ENCODE data around the gene ITCH.
"Not testable (repeated sequence)": the region's sequence is repeated elsewhere in the genome, so short reads cannot be mapped to it uniquely, and the experiment has no call there.

ITCH gene

DNA sequence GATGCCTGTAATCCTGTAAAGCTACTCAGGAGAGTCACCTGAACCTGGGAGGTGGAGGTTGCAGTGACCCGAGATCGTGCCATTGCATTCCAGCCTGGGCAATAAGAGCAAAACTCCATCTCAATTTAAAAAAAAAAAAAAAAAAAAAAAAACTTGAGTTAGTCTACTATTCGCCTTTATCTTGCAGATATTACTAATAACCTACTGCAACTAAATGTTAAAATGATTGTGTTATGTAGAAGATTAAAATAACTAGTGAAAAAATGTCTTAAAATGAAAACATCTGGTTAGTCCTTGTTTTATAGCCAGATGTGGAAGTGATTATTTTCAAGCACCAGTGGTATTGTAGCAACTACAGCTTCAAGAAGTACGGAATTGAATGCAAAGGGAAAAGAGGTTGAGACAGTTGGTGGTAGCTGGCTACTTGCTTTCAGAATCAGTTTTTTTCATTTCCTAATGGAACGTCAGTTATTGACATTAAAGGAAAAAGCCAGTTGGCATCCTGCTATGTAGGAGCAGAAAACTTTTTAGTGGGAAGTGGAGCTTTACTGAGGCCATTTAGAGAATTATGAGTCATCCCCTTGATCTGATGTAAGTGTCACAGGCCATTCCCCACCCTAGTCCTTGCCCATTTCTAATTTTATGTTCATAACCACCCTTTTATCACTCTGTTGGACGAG, 109.3 kb downstream of the ITCH start:
- DNase-seq: no peak

DNA sequence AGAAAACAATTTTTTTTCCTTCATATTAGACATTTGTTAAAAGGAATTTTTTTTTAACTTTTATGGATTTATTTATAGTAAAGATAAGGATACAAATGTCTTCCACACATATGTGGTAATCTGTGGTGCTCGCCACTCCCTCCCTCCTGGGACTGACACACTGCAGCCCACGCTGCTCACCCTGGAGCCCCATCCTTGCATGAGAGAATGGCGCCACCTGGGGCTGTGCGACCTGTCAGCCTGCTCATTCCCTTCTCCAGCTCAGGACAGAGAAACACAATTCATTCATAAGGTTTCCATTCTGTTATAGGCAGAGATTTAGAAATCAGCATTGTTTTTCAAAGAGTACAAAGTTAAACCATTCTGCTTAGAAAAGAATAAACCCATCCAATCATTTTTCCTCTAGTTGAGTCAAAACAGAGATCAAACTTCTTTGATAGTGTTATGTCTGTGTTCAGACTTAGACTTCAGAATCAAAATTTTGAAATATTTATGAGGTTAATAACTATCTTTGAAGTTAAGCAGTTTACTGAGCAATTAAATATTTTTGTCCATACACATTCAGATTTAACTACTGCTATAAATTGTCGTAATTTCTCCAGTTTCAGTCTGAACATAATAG, 110.3 kb downstream of the ITCH start:
- no peak for DNase-seq

DNA sequence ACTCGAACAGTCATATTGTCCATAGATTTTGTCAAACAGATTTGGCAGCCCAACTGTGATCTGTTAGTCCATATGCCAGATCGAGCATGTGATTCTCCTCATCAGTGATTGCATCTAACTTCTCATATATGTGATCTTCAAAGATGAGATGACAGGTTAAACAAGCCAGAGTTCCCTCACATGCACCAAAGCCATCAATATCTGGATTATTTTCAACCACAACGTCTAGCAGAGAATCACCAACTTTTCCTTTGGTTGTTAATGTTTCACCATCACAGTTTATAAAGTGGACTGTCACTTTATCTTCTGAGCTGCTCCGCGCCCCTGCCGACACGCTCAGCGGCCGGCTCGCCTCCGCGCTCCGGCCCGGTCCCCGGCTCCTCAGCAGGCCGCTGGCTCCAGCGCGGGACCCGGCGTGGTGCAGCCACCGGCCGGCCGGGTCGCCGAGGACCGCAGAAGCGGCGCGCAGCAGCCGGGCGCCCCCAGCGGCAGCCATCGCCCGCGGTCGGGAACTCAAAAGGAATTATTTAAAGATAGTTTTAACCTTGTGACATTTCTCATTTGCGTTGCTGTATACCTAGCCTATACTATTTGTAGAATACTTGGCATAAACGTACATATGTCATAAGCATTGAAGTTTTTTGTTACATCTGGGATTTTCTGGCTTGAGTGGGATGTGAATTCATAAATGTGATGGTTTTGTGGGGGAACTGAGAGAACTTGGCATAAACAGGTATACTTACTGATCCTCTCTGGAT, 113.1 kb downstream of the ITCH start:
- no peak for DNase-seq

DNA sequence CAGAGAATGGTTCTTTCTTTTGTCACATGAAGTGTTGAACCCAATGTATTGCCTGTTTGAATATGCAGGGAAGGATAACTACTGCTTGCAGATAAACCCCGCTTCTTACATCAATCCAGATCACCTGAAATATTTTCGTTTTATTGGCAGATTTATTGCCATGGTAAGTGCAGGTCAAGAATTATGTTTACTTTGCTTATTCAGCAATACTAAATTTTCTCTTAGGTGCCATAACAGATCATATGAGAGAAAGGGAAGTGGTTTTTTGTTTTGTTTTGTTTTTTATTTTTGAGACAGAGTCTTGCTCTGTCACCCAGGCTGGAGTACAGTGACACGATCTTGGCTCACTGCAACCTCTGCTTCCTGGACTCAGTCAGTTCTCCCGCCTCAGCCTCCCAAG, 116.6 kb downstream of the ITCH start:
- DNase-seq: no peak

DNA sequence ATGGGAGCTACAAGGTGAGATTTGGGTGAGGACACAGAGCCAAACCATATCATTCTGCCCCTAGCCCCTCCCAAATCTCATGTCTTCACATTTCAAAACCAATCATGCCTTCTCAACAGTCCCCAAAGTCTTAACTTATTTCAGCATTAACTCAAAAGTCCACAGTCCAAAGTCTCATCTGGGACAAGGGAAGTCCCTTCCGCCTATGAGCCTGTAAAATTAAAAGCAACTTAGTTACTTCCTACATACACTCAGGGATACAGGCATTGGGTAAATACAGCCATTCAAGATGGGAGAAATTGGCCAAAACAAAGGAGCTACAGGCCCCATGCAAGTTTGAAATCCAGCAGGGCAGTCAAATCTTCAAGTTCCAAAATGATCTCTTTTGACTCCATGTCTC, 119.1 kb downstream of the ITCH start:
- not testable (repeated sequence) for DNase-seq

DNA sequence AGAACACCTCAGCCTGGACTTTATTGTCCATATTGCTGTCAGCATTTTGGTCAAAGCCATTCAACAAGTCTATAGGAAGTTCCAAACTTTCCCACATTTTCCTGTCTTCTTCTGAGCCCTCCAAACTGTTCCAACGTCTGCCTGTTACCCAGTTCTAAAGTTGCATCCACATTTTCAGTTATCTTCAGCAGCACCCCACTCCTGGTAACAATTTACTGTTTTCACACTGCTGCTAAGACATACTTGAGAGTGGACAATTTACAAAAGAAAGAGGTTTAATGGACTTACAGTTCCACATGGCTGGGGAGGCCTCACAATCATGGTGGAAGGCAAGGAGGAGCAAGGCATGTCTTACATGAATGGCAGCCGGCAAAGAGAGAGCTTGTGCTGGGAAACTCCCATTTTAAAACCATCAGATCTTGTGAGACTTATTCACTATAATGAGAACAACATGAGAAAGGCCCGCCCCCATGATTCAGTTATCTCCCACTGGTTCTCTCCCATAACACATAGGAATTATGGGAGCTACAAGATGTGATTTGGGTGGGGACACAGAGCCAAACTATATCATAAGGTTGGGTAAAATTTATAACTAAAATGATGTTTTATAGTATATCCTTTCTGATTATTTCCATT, 120.6 kb downstream of the ITCH start:
- not testable (repeated sequence) for DNase-seq

DNA sequence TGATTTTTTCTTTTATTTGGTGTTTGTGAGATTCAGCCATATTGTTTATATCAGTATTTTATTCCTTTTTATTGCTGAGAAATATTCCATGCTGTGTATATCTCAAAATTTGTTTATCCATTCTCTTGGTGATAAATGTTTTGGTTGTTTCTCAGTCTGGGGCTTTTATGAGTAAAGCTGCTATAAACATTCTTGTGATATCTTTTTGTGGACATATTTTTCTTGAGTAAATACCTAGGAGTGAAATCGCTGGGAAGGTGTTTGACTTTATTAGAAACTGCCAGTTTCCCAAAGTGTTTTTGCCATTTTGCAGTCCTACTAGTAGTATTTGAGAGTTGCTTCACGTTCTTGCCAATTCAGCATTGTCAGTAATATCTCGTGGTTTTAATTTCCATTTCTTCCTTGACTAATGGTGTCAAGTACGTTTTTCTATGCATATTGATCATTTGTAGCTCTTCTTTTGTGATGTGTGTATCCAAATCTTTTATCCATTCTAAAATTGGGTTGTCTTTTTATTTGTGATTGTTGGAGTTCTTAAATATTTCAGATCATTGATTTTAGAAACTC, 122.1 kb downstream of the ITCH start:
- no peak for DNase-seq

DNA sequence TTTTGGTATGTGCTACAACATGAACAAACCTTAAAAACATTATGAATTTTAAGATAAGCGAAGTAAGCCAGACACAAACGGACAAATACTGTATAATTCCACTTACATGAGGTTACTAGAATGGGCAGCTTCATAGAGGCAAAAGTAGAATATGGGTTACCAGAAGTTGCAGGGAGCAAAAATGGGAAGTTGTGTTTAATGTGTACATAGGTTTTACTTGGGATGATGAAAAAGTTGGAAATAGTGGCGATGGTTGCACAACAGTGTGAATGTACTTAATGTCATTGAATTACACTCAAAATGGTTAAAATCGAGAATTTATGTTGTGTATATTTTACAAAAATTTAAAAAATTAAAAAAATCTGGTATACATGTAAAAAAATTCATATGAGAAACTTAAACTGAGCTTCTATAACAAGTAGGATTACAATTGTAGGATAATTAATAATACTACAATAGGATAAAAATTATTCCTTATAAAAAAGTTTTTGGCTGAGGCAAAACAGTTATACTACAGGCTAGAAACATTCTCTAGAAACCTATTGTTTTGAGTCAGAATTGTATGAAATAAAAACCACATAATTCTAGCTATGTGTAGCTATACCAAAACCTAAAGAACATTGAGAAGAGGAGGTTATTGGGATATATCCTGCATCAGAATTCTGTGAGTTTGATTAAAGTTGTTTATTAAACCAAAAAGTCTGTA, 128.3 kb downstream of the ITCH start:
- no peak for DNase-seq

DNA sequence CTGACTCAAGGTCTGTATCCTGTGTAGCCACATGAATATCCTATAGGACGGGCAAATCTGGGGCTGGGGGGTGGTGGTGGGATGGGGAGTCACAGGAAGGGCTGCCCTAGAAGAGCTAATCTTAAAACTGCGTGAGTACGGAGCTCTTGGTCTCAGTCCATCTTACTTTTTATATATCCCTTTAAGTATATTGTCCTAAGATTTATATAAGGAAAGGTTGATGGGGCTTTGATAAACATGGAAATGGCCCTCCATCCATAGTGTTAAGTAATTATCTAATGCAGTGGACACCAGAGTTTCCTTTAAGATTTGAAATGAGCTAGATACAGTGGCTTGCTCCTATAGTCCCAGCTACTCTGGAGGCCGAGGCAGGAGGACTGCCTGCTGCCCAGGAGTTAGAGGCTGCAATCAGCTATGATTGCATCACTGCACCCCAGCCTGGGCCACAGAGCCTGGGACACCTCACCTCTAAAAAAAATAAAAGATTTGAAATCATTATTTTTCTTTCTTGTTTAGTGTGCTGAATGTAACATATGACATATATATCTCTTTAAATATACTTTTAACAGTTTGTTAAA, 128.9 kb downstream of the ITCH start:
- no peak for DNase-seq

DNA sequence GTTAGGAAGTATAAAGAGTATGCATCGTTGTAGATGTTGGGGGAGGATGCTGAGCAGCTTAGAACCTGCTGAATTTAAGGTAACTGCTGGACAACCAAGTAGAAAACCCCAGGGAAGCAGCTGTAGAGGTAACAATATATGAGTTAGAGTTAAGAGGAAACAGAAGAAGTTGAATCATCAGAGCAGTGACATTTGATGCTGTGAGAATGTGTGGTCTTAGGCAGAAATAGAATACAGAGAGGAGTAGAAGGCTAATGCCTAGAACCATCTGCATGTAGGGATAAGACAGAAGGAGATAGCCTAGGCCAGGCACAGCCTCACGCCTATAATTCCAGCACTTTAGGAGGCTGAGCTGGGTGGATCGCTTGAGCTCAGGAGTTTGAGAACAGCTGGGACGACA, 130.6 kb downstream of the ITCH start:
- DNase-seq: no peak

DNA sequence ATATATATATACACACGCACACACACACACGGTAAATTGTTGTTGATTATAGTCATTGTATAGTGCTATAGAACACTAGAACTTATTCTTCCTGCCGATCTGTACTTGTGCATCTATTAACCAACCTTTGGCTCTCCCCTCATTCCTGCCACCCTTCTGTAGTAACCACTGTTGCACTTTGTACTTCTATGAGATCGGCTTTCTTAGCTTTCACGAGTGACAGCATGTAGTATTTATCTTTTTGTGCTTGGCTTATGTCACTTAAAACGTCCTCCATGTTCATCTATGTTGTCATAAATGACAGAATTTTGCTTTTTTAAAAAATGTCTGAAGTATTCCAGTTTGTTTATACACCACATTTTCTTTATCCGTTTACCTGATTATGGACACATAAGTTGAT, 132.2 kb downstream of the ITCH start:
- no peak for DNase-seq

DNA sequence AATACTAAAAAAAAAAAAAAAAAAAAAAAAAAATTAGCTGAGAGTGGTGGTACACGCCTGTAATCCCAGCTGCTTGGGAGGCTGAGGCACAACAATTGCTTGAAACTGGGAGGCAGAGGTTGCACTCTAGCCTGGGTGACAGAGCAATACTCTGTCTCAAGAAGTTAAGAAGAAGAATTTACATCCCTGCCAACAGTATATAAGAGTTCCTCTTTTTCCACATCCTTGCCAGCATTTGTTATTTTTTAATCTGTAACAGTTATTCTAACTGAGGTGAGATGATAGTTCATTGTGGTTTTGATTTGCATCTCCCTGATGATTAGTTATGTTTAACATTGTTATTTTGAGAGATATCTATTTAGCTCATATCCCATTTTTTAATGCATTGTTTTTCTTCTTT, 132.8 kb downstream of the ITCH start:
- DNase-seq: no peak

DNA sequence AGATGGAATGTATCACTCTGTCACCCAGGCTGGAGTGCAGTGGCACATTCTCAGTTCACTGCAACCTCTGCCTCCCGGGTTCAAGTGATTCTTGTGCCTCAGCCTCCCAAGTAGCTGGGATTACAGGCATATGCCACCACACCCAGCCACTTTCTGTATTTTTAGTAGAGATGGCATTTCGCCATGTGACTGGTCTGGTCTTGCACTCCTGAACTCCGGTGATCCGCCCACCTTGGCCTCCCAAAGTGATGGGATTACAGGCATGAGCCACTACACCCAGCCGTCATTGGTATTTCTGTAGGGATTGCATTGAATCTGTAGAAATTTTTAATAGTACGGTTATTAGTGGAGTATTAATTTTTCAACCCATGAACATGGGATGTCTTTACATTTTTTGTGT, 134.5 kb downstream of the ITCH start:
- not testable (repeated sequence) for DNase-seq

DNA sequence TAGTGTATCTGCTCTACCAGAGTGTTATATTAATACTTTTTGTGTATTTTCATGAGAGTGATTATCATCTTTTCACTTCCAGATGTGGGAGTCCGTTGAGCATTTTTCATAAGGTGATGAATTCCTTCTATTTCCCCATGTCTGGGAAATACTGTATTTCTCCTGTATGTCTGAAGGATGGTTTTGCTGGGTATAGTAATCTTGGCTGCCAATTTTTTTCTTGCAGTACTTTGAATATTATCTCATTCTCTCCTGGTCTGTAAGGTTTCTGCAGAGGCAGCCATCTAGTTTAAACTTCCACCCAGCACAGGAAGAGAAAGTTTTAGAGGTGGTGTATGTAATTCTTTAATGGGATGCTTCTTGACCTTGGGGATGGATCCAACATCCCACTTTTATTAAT, 137.8 kb downstream of the ITCH start:
- DNase-seq: no peak

DNA sequence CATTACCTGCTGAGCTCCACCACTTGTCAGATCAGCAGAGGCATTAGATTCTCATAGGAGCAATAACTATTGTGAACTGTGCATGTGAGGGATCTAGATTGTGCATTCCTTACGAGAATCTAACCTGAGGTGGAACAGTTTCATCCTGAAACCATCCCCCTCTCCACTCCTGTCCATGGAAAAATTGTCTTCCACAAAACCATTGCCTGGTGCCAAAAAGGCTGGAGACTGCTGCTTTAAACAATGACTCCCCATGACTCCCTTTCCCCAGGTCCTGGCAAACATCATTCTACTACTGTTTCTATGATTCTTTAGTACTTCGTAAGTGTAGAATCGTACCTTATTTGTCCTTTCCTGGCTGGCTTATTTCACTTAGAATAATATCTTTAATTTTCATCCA, 143.4 kb downstream of the ITCH start:
- no peak for DNase-seq

DNA sequence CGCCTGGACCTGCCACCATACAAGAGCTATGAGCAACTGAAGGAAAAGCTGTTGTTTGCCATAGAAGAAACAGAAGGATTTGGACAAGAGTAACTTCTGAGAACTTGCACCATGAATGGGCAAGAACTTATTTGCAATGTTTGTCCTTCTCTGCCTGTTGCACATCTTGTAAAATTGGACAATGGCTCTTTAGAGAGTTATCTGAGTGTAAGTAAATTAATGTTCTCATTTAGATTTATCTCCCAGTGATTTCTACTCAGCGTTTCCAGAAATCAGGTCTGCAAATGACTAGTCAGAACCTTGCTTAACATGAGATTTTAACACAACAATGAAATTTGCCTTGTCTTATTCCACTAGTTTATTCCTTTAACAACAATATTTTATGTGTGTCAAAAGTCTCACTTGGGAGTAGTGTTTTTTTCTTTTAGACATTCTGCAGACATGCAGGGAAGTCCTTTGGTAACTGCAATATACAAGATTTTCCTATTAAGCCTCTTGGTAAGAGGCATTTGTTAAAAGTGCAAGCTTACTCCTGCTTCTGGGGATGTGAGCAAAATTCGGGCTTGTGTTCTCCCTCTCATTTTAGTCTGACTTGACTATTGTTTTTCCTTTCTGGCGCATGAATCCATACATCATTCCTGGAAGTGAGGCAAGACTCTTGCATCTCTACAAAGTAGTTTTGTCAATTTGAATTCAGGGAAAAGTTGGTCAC, 144.8 kb downstream of the ITCH start:
- DNase-seq: no peak

DNA sequence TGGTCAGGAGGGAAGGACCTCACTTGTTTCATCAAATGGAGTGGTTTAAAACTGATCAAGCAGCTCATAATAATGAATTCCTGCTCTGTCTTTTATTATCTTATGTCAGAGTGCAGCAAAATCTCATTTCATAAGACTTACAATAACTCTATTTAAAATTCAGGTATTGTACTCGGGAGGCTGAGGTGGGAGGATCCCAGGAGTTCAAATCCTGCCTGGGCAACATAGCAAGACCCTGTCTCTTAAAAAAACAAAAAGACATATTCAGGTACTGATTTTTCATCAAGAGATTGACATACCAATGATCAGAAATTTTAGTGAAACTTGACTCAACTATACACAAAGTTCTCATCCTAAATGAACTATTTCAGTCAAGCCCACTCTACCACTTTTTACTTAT, 147.5 kb downstream of the ITCH start:
- no peak for DNase-seq

DNA sequence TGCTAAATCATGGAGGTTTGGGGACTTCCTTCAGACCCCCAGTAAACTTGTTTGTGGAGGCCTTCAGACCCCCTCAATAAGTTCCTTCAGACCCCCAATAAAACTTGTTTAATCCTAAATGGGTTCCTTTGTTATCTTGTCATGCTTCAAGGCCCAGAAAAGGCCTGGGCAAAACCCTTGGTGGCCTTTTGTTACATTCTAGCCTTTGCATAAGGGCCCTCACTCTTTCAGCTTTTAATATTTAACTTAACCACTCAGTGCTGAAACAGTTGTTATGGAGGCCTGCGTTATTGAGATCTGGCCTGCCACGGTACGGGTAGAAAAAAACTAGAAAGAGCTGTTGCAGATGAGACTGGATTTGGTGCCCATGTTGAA, 148.8 kb downstream of the ITCH start:
- DNase-seq: no peak

DNA sequence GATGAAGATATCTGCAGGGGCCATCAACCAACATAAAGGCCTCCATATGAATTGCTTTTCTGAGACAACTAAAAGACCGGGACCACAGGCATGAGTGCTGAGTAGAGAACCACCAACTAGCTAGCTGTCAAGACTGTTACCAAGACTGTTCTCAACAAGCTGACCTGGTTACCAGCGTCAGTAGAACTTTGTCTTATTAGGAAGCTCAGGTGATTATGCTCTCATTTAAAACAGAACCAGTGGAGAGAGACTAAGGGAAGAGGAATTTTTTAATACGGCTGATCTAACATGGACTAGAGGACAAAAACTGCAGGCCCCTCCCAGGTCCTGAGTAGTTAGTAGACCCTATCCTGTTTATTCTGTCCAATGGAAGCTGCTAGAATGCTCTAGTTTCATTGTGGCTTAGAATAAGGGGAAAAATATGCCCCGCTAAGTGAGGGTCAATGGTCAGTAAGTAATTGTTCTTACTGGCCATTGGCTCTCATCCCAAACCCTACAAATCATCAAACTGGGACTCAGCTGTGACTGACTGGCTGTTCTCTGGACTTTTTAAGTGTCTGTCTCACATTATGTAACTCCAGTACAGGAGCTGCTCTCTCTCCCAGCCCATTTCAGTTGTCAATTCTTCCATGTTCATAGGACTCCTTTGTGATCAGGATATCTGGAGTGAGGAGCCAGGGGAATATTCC, 149.3 kb downstream of the ITCH start:
- no peak for DNase-seq

DNA sequence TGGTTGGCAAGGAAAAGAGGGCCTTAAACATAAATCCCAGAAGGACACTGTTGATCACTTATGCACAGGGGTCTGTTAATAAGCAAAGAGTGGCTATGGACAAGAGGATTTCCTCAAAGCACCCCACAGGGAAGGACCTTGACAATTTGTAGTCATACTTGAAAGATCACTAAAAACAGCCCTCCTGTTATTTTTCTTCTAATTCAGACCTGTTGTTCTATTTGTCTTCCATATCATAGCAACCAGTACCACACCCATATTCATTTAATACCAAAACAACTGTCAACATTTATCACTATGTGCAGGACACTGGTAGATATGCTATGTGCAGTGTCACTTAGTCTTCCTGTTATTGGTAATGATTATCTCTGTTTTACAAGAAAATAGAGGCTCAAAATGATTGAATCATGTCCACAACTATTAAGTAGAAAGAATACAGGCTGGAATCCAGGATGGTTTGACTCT, 149.9 kb downstream of the ITCH start:
- DNase-seq: no peak

DNA sequence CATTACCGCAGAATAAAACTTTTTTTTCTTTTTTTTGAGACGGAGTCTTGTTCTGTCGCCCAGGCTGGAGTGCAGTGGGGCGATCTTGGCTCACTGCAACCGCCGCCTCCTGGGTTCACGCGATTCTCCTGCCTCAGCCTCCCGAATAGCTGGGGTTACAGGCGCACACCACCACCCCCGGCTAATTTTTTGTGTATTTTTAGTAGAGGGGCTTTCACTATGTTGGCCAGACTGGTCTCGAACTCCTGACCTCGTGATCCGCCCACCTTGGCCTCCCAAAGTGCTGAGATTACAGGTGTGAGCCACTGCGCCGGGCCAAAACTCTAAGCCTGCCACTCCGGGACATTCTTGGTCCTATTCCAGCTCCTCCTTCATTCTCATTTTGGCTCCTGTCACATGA, 151.0 kb downstream of the ITCH start:
- not testable (repeated sequence) for DNase-seq
